GM19043 (cell line): ENCODE measurements around the gene ASTN2.

ENCODE experiments used
- ATAC-seq: cut with Tn5 transposase; IDR thresholded peaks from one replicate; pipeline ENCODE4 v1.9.1; 2021; ENCODE audit warnings: low read depth; ENCODE audit not compliant: unreplicated experiment

Gene ASTN2

GRCh38 chr9:117126871-117127270 is 288.0 kb downstream of the ASTN2 start:
- ATAC-seq = no peak

DNA sequence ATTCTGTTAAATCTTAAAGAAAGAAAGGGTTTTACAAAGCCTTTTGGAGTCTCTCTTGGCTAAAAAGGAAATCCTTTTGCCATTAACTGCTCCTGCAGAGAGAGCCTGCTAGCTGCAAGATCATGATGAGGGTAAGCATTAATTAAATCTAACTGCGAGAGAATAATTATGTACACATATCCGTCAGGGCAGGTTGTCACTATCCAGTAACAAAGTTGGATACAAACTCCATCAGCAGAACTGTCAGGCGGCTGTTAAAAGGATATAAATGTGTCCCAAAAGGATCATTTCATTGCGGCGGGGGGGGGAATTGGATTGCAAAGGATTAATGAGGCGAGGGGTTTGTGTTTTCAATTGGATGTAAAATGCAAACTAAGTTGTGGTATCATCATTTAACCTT is 289.3 kb downstream of the ASTN2 start:
- no peak for ATAC-seq

DNA sequence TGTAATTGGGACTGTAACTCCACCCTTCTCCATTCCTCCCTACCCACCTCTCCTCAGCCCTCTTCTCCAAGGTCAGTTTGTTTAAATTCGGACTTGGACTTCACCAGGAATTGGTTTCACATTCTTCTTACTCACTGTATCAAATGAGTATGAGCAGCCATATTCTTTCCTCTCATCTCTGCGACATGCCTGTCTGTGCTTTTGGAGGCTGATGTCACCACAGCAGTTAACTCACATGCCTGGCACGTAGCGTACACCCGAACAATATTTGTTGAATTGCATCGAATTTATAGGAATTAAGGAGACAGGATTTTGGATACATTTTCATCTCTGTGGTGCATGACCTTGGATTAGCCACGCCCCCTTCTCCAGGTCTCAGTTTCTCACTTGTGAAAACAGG is 291.1 kb downstream of the ASTN2 start:
- ATAC-seq = no peak

DNA sequence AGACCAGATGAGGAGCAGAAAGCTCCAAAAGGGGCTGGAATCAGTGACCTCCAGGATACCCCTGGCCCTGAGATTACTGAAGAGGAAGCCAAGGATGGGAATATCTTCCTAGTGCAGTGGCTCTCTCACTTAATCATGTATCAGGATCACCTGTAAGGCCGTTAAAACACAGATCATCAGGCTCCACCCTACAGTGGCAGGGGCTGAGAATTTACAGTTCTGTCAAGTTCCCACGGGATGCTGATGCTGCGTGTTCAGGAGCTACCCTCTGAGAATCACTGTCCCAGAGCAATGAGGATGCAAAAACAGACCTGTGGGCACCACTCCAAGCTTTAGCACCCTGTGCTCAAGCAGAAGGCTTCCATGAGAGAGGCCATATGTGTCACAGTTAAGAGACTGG is 291.9 kb downstream of the ASTN2 start:
- no peak for ATAC-seq

- ATAC-seq = no peak
These were observed 292.8 kb downstream of the ASTN2 start for GRCh38 chr9:117122102-117122501.

- no peak for ATAC-seq
These were observed 293.5 kb downstream of the ASTN2 start for GRCh38 chr9:117121316-117121715.

DNA sequence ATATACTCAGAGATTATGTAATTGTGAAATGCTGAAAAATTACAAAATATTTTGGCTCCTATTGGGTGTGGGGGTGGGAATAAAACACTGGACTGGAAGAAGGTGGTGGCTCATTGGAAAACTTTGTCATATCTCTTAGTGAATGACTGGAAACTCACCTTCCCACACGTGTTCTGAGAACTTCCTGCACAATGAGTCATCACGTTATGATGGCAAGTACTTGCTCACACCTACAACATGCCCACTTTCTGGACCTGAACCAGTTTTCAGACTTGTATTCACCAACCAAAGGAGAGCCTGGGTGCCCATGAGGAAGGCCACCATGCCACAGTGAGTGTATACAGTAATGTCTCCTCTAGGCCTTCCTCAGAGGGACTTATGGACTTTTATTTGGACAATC is 294.8 kb downstream of the ASTN2 start:
- no peak for ATAC-seq

GRCh38 chr9:117116084-117116483 is 298.8 kb downstream of the ASTN2 start:
- no peak for ATAC-seq

DNA sequence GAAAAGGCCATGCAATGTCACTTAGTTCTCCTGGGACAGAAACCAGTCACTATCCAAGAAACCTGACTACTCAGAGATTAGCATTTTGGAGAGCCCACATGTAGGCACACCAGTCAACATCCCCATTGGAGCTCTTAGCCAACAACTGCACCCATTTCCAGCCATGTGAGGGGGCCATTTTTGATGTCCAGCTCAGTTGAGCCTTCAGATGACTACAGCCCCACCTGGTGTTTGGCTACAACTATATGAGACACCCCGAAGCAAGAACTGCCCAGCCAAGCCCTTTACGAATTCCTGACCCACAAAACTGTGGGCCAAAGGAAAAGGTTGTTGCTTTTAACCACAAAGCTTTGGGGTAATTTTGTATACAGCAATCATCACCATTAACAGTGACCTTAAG is 300.1 kb downstream of the ASTN2 start:
- ATAC-seq = no peak

DNA sequence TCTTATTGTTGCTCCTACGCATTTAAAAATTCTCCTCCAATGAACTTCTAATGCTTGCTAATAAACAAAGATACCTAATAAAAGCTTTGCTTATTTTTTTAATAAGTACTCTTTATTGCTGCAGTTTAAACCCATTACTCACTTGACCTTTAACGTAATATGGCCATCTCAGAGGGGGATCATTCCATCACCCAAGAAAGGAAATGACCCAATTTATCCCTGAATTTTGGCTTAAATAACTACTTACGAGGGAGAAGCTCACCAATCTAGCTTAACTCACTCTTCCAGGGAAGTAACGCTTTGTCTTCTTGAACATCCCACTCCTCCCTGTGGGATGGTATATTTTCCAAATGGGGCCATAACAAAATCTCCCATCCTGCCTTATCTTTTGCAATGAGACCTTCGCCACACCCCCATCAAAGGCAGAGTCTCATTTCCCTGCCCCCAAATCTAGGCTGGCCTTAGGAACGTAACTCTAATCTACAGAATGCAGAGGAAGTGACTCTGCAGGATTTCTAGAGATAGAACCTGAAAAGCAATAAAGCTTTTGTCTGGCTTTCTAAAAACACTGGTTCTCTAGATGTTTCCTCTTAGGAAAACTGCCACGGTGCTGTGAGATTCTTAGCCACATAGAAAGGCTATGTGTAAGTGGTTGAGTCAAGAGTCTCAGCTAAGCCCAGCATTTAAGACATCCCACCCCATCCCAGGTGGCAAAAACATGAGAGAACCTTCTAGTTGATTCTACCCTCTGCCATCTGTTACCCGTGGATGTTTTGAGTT is 310.0 kb downstream of the ASTN2 start:
- no peak for ATAC-seq

- no peak for ATAC-seq
These were observed 310.7 kb downstream of the ASTN2 start for GRCh38 chr9:117104206-117104605.

DNA sequence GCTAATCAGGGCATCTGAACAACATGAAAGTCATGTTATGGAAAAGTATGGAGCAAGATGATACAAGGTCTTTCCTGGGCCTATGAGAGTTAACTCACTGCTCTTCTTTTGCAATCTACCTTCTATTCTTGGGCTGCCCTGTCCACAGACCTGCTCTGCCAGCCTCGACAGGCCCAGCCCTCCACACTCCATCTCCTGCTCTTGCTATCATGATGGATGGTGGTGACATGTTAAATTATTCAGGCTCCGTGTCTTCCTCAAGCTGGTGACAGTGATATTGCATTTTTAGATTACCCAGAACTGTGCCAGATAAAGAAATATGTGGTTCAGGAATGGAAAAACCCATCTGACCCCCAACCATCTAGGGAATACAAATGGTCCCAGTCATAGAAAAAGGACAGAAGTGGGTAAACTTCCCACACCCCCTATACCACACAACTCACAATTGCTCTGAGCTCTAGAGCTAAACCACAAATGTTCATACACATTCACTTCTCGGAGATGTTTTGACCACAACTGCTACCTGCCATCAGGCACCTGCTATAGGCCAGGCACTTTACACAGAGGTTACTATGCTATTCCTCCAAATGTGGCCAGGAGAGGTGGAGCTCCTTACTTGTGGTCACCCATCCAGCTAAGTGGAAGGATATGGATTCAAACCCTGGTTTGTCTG is 311.3 kb downstream of the ASTN2 start:
- no peak for ATAC-seq

DNA sequence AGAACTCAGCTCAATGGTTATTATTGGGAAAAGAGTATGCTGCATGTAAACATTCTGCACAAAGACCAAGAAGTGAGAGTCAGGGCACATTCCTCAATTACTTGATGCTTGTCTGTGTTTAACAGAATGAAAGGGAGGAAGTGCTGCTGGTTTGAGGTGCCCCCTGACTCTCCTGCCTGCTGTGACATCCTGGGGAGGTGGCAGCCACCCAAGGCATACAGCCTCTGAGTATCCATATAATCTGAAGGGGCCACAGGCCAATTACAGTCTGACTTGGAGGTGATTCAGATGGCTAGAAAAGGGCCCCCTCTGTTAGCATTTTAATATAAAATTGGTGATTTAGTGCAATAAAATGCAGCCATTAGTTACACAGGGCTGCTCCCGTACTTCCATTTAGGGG is 313.8 kb downstream of the ASTN2 start:
- no peak for ATAC-seq

DNA sequence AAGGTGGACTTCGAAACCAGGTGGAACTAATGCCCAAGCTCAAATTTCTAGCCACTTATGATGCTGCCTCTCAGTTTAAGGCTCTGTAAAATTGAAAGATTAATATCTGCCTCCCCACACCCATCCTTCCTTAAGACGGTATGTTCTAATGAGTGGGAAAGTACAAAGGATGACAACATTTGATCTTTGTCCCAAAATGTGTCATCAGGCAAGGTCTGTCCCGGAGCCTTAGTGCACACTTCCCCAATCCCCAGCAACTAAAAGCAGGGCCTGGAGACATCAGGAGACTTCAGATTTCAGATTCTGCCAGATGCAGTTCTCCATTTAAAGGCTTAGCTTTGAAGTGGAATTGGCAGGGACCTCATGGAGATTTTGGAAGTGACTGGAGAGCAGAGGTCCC is 316.5 kb downstream of the ASTN2 start:
- ATAC-seq = no peak

GRCh38 chr9:117097761-117098160 is 317.1 kb downstream of the ASTN2 start:
- ATAC-seq = no peak

- ATAC-seq = no peak
These were observed 318.7 kb downstream of the ASTN2 start for GRCh38 chr9:117096138-117096537.

- no peak for ATAC-seq
These were observed 319.8 kb downstream of the ASTN2 start for GRCh38 chr9:117095081-117095480.

DNA sequence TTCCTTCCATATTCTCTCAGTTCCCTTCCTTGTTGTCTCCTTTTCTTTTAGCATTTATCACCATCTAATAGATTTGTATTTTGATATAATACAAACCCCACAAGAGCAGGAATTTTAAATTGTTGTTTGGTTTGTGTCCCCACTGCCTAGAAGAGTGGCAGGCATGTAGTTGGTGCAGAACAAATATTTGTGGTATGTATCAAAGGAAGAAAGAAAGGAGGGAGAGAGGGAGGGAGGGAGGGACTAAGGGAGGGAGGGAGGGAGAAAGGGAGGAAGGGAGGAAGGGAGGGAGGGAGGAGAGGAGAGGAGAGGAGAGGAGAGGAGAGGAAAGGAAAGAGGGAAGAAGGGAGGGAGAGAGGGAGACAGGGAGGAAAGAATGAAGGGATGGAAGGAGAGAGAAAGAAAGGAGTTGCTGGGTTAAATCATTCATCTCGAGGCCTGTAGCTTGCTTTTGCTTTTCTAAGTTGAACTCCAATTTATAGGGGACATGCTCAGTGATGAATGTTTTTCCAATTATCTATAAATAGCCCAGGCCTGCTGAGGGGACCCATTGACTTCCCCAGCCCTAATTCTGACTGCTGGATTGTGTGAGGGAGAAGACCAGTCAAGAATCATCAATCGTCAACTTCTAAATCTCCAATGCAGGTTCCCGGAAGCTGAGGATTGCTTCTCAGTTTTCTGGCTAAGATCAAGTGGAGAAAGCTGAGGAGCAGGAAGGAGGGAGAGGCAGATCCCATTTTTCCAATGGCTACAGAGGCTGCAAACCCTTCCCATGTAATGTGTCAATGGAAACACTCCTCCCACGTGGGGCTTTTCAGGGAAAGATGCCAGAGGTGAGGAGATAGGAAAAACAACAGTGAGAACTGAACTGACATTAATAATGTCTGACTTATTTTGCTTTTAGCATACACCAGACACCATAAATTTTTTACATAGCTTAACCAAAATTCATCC is 320.7 kb downstream of the ASTN2 start:
- ATAC-seq = no peak

GRCh38 chr9:117092582-117092981 is 322.3 kb downstream of the ASTN2 start:
- no peak for ATAC-seq

GRCh38 chr9:117091529-117091928 is 323.3 kb downstream of the ASTN2 start:
- ATAC-seq = no peak

GRCh38 chr9:117088786-117089185 is 326.1 kb downstream of the ASTN2 start:
- ATAC-seq = no peak
